Ovary (tissue), 3 donors: Measurements from ENCODE around the gene ENOX1.

ENCODE experiments used
- POLR2A ChIP-seq: fragments of 450-650 bp; IDR thresholded peaks from one replicate; pipeline ENCODE4 v1.6.1; 2017; ENCODE audit warnings: antibody characterized with exemption, mild to moderate bottlenecking, moderate library complexity
- TF ChIP-seq, protein P1 (sequence below), 3 donors: fragments of 450-650 bp in 2 of 3; fragments of 200-600 bp in 1 of 3; IDR thresholded peaks; one replicate each; pipeline versions ENCODE4 v1.5.1 to v1.8.0; 2016 to 2022; ENCODE audit warnings: antibody characterized with exemption in 3 of 3, mild to moderate bottlenecking in 1 of 3
- donor health status: DM: no; HTN: no; CAD: no.

DNA sequence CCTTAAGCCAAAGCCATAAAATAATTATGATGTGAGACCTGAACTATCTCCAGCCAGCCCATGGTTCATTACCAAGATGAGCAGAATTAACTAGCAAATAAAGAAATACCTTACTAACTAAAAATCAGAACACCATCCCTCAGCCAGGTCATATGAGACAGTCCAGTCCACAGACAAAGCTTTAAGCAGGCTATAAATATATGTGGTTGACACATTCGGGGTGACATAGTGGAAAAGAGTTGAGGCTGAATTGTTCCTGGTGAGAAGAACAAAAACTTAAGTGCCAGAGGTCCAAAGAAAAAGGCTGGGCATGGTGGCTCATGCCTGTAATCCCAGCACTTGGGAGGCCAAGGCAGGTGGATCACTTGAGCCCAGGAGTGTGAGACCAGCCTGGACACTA lies 30.9 kb downstream of the ENOX1 start:
- TF ChIP-seq, protein P1, sequence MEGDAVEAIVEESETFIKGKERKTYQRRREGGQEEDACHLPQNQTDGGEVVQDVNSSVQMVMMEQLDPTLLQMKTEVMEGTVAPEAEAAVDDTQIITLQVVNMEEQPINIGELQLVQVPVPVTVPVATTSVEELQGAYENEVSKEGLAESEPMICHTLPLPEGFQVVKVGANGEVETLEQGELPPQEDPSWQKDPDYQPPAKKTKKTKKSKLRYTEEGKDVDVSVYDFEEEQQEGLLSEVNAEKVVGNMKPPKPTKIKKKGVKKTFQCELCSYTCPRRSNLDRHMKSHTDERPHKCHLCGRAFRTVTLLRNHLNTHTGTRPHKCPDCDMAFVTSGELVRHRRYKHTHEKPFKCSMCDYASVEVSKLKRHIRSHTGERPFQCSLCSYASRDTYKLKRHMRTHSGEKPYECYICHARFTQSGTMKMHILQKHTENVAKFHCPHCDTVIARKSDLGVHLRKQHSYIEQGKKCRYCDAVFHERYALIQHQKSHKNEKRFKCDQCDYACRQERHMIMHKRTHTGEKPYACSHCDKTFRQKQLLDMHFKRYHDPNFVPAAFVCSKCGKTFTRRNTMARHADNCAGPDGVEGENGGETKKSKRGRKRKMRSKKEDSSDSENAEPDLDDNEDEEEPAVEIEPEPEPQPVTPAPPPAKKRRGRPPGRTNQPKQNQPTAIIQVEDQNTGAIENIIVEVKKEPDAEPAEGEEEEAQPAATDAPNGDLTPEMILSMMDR (IDR thresholded peaks at IDR 0.05) = no peak
- TF ChIP-seq POLR2A = no peak
